ENCODE measurements around the gene KCNF1.

DNA sequence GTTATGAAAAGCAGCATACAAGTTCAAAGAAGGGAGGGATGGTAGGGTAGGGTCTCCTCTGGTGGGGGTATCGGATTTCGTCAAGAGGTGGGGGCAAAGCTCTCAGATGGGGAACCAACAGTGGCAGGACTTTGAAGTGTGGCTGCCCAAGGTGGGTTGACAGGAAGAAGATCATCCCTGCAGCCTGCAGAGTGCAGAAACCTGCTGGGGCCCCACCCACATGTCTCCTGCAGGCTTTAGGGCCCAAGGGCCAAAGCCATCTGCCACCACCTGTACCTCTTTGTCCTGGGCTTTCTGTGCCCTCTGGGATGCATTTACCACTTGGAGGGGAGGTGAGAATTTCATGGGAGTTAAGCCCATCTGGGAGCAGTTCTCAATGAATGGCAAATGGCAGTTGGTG lies 42.7 kb downstream of the KCNF1 start:
- no peak for TF ChIP-seq POLR2A (IDR thresholded peaks at IDR 0.05)
- no peak for TF ChIP-seq EP300 (IDR thresholded peaks at IDR 0.05)
